HepG2 (cell line): ENCODE data around the gene ADH1C. TPM values are rescaled to one million over a fixed set of nuclear protein-coding genes. Genes with fewer than 3 reads are reported as not detected.

Experiments
- ATAC-seq: fragments of 200-7000 bp; cut with Tn5 transposase; 3 replicates; pipeline ENCODE4 v1.9.1; 2020; ENCODE audit warnings: mild to moderate bottlenecking, moderate library complexity
- BruUV-seq: library from RNA; stranded (reverse); fragments of 400-500 nt; replicated peaks from 2 replicates; lab custom pipeline; 2021; lab: Mats Ljungman, UMichigan
- CTCF ChIA-PET: fragments of 300-600 bp; formaldehyde crosslinking; extraction: SDS; loops from one replicate; lab custom pipeline; 2021; ENCODE audit warnings: low total read pairs, inconsistent platforms, low intra/inter-chr PET ratio; lab: Yijun Ruan, JAX
- POLR2A ChIA-PET: fragments of 350-600 bp; sonication (Branson Sonifier 250); formaldehyde crosslinking; loops from one replicate; lab custom pipeline; 2020; ENCODE audit warnings: antibody characterized with exemption, inconsistent platforms; lab: Yijun Ruan, JAX
- DNase-seq: peaks from one replicate; pipeline ENCODE4 v3.0.0-alpha.2; 2015; ENCODE audit warnings: low spot score
- FAIRE-seq: peaks from 3 replicates; lab custom pipeline; 2011; peaks lifted over from hg19 to GRCh38; lab: Jason Lieb, UNC
- H2AFZ ChIP-seq: one replicate; pipeline ENCODE4 v1.6.1; 2011; ENCODE audit warnings: low read length, inconsistent platforms
- H3K27ac ChIP-seq: fragments of 300-600 bp; 3 replicates; pipeline ENCODE4 v1.8.0; 2011; ENCODE audit warnings: mixed run types, mild to moderate bottlenecking, mixed read lengths, low read length, inconsistent platforms; ENCODE audit not compliant: insufficient read depth; ENCODE audit errors: extremely low read length
- H3K27me3 ChIP-seq, 2 experiments: fragments of 200-600 bp in 1 of 2; 2 replicates in 1 of 2; 3 replicates in 1 of 2; pipeline versions ENCODE4 v1.6.0 to v1.8.0; 2011; ENCODE audit warnings: low read length in 2 of 2, mild to moderate bottlenecking in 2 of 2, moderate library complexity in 2 of 2, inconsistent platforms in 1 of 2; ENCODE audit not compliant: insufficient read depth in 2 of 2, control insufficient read depth in 1 of 2
- H3K36me3 ChIP-seq, 2 experiments: fragments of 200-600 bp in 1 of 2; replicated peaks in 1 of 2; 2 replicates in 1 of 2; 3 replicates in 1 of 2; pipeline versions ENCODE4 v1.5.1 to v1.8.0; 2011; ENCODE audit warnings: low read length in 2 of 2, inconsistent platforms in 1 of 2; ENCODE audit not compliant: insufficient read depth in 2 of 2, control insufficient read depth in 1 of 2
- H3K4me1 ChIP-seq: 2 replicates; pipeline ENCODE4 v1.5.1; 2012; ENCODE audit warnings: low read length, inconsistent platforms; ENCODE audit not compliant: insufficient read depth
- H3K4me2 ChIP-seq: 2 replicates; pipeline ENCODE4 v1.6.0; 2011; ENCODE audit warnings: low read depth, low read length, inconsistent platforms
- H3K4me3 ChIP-seq, 3 experiments: fragments of 200-600 bp in 1 of 3; sonication (generic), shearing (Covaris generic) in 1 of 3; replicated peaks in 1 of 3; 2 replicates each; pipeline ENCODE4 v1.5.1; 2011 to 2016; ENCODE audit warnings: low read length in 3 of 3, inconsistent platforms in 2 of 3, low read depth in 2 of 3, mild to moderate bottlenecking in 2 of 3, control low read depth in 1 of 3, mixed read lengths in 1 of 3; ENCODE audit not compliant: insufficient read depth in 1 of 3
- H3K79me2 ChIP-seq: one replicate; pipeline ENCODE4 v1.6.1; 2011; ENCODE audit warnings: low read length, inconsistent platforms; ENCODE audit not compliant: insufficient read depth
- H3K9ac ChIP-seq: 2 replicates; pipeline ENCODE4 v1.6.0; 2011; ENCODE audit warnings: mild to moderate bottlenecking, low read depth, low read length, inconsistent platforms; ENCODE audit not compliant: insufficient read depth
- H3K9me3 ChIP-seq: 2 replicates; pipeline ENCODE4 v1.5.1; 2012; ENCODE audit warnings: mild to moderate bottlenecking, low read length
- H4K20me1 ChIP-seq: 2 replicates; pipeline ENCODE4 v1.6.0; 2011; ENCODE audit warnings: inconsistent platforms, mild to moderate bottlenecking, low read length, moderate library complexity; ENCODE audit not compliant: insufficient read depth
- GABPA ChIP-seq, 2 experiments: IDR thresholded peaks; 2 replicates each; pipeline ENCODE4 v1.6.1; 2011 to 2016; ENCODE audit warnings: low read depth in 2 of 2, low read length in 1 of 2, missing biosample characterization in 1 of 2, missing genetic modification characterization in 1 of 2
- HNF4A ChIP-seq: sonication (generic); formaldehyde crosslinking; IDR thresholded peaks from 2 replicates; pipeline ENCODE4 v1.4.0; 2020; ENCODE audit warnings: missing genetic modification reagents
- IRF2 ChIP-seq: IDR thresholded peaks from 2 replicates; pipeline ENCODE4 v1.6.1; 2018; ENCODE audit warnings: missing genetic modification reagents, missing compliant biosample characterization
- JDP2 ChIP-seq: sonication (generic); formaldehyde crosslinking; IDR thresholded peaks from 2 replicates; pipeline ENCODE4 v1.8.1; 2022; ENCODE audit warnings: missing genetic modification reagents, borderline replicate concordance
- KLF11 ChIP-seq: IDR thresholded peaks from 2 replicates; pipeline ENCODE4 v1.6.1; 2016; ENCODE audit warnings: missing compliant biosample characterization
- ZMYM2 ChIP-seq: sonication (generic); formaldehyde crosslinking; IDR thresholded peaks from 2 replicates; pipeline ENCODE4 v1.8.0; 2022; ENCODE audit warnings: mild to moderate bottlenecking, missing genetic modification reagents
- ZNF326 ChIP-seq: sonication (generic); formaldehyde crosslinking; IDR thresholded peaks from 2 replicates; pipeline ENCODE4 v1.4.0; 2020; ENCODE audit warnings: missing genetic modification reagents, borderline replicate concordance
- ZNF629 ChIP-seq: sonication (generic); formaldehyde crosslinking; conservative IDR thresholded peaks from 2 replicates; pipeline ENCODE4 v1.5.0; 2020; ENCODE audit warnings: missing genetic modification reagents
- WGBS: methylation state at CpG from one replicate; pipeline ENCODE4 v1.1.6; 2017; ENCODE audit warnings: low lambda C conversion rate; 5-methylcytosine and 5-hydroxymethylcytosine counted together
- in situ Hi-C: cut with HindIII; loops from 2 replicates; pipeline ENCODE4 v1.10.0; 2017; ENCODE audit warnings: low pct_unique_long_range_greater_than_20kb; ENCODE audit not compliant: extremely low pct_ligation_motif_present
- intact Hi-C: fragments of 100-400 bp; cut with micrococcal nuclease; formaldehyde crosslinking; loops from one replicate; pipeline ENCODE4 v1.10.0; 2022; ENCODE audit not compliant: unreplicated experiment
- polyA plus RNA-seq, 8 experiments: library from polyadenylated mRNA; depleted of rRNA in 3 of 8; stranded (reverse) in 7 of 8; unstranded in 1 of 8; fragments of >200 nt; fragmentation: Illumina TruSeq in 4 of 8; extraction: Trizol in 4 of 8; gene quantifications; 2 replicates each; pipeline versions ENCODE4 v1.2.1 to v1.2.3, GENCODE V29; 2011 to 2016; ENCODE audit warnings: low read depth in 4 of 8, missing spikeins in 1 of 8, mixed read lengths in 1 of 8; ENCODE audit not compliant: insufficient read depth in 1 of 8
- total RNA-seq, 5 experiments: library from RNA; depleted of rRNA; stranded (reverse); fragments of >200 nt; fragmentation: Illumina TruSeq; extraction: Trizol; gene quantifications; 2 replicates each; pipeline ENCODE4 v1.2.3, GENCODE V29; 2016; ENCODE audit warnings: low read depth in 1 of 5
- TF ChIP-seq, protein P1 (sequence below): sonication (generic); formaldehyde crosslinking; IDR thresholded peaks from 2 replicates; pipeline ENCODE4 v1.4.0; 2020; ENCODE audit warnings: missing genetic modification reagents, borderline replicate concordance
- TF ChIP-seq, protein P2 (sequence below): sonication (generic); formaldehyde crosslinking; IDR thresholded peaks from 2 replicates; pipeline ENCODE4 v1.8.0; 2022; ENCODE audit warnings: mild to moderate bottlenecking, missing genetic modification reagents; ENCODE audit not compliant: insufficient replicate concordance
- TF ChIP-seq, protein P3 (sequence below): sonication (generic); formaldehyde crosslinking; conservative IDR thresholded peaks from 2 replicates; pipeline ENCODE4 v1.5.0; 2020; ENCODE audit warnings: missing genetic modification reagents

Gene ADH1C
- total and polyA plus RNA-seq, 2 of the 13 experiments (the other 11 are each of a cell fraction or from before 2014, with no cell fraction given) = not detected

DNA sequence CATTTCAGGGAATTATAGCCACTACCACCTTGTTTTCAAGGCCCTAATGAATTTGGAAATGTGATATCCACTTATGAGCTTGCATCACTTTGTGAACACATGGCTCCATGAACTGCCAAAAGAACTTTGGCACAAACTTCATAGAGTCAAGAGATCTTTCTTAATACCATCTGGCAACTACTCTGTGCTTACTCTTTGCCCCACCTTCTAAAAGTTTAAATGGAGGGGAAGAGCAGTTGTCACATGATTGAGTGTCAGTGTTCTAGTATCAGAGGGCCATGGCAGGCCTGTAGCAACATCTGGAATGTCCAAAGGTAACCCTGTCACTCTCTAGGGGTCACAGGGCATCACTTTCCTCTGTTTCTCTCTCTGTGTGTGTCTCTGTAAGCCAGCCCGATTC lies 28.8 kb downstream of the ADH1C start (continued):
- TF ChIP-seq, protein P1, sequence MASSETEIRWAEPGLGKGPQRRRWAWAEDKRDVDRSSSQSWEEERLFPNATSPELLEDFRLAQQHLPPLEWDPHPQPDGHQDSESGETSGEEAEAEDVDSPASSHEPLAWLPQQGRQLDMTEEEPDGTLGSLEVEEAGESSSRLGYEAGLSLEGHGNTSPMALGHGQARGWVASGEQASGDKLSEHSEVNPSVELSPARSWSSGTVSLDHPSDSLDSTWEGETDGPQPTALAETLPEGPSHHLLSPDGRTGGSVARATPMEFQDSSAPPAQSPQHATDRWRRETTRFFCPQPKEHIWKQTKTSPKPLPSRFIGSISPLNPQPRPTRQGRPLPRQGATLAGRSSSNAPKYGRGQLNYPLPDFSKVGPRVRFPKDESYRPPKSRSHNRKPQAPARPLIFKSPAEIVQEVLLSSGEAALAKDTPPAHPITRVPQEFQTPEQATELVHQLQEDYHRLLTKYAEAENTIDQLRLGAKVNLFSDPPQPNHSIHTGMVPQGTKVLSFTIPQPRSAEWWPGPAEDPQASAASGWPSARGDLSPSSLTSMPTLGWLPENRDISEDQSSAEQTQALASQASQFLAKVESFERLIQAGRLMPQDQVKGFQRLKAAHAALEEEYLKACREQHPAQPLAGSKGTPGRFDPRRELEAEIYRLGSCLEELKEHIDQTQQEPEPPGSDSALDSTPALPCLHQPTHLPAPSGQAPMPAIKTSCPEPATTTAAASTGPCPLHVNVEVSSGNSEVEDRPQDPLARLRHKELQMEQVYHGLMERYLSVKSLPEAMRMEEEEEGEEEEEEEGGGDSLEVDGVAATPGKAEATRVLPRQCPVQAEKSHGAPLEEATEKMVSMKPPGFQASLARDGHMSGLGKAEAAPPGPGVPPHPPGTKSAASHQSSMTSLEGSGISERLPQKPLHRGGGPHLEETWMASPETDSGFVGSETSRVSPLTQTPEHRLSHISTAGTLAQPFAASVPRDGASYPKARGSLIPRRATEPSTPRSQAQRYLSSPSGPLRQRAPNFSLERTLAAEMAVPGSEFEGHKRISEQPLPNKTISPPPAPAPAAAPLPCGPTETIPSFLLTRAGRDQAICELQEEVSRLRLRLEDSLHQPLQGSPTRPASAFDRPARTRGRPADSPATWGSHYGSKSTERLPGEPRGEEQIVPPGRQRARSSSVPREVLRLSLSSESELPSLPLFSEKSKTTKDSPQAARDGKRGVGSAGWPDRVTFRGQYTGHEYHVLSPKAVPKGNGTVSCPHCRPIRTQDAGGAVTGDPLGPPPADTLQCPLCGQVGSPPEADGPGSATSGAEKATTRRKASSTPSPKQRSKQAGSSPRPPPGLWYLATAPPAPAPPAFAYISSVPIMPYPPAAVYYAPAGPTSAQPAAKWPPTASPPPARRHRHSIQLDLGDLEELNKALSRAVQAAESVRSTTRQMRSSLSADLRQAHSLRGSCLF = no peak
- TF ChIP-seq ZMYM2 (CRISPR knock-in tag) = no peak
- no peak for TF ChIP-seq JDP2 (CRISPR knock-in tag)
- TF ChIP-seq HNF4A (CRISPR knock-in tag) = no peak

DNA sequence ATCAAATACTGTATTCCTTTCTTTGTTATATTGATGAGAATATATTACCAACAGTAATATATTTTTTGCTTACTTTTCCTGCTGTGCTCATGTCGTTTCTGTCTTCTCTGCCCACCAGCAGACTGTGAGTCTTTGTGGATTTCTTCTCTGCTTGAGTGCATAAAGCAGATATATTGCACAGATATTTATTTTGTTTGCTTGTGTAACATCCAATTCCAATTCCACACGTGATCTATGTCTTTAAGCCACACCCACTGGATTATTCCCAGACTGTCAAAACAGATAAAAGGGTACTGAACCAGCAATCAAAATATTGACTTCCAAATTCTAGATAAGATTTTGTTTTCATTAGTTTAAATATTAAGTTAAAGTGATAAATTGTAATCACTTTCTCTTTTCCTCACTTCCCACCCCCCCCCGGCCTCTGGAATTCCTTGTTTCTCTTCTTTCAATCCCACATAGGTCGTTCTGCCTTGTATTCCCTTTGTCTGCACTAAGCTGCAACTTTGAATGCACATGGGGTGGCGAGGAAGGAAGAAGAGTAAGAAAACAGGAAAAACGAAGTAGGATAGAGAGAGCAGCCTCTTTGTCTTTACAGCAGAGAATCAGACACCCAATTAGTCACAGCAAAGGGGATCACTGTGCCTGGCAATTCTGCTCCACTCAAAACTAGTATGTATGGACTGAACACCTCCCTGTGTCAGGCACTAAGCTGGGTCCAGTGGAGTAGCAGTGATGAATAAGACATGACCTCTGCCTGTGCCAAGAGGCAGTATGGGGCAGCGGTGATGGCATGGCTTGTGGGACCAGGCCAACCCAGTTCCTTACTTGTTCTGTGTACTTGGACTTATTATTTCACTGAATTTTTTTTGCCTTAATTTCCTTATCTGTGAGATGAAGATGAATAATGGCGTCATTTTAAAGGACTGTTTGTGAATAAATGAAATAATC lies 31.0 kb downstream of the ADH1C start, which contains the start of gene ADH1B:
TSS of gene ADH1B (minus strand) at position 161 of the 951 bp plus-strand sequence. CDS start at position 91, 70 bp downstream.
- Histone ChIP-seq H4K20me1 (no peaks in the 10 kb centered on the region), H3K4me2 (peak within 1 kb of the TSS; percentile 30), H3K36me3 (no peaks in the 10 kb centered on the region), H3K9ac (no peak within 1 kb of the TSS), H2AFZ (no peak within 1 kb of the TSS), H3K27ac (no peak within 1 kb of the TSS), H3K79me2 (no peaks in the 10 kb centered on the region), H3K4me1 (0 out of 2 replicates have a peak, but pooled peaks cover 7% of the 10 kb centered on the region), H3K4me3 (no peak within 1 kb of the TSS), H3K27me3 (no peaks in the 10 kb centered on the region), H3K9me3 (0 out of 2 replicates have a peak, but pooled peaks cover 6% of the 10 kb centered on the region)
- ChIA-PET POLR2A (no interaction called here), CTCF (no interaction called here)
- no peak for DNase-seq
- no TSS peak for BruUV-seq
- in situ Hi-C loops (no loop called here), intact Hi-C loops (no loop called here)
- 23% methylated on average over 8 of the region's 8 CpGs for WGBS
- TF ChIP-seq, protein P2, sequence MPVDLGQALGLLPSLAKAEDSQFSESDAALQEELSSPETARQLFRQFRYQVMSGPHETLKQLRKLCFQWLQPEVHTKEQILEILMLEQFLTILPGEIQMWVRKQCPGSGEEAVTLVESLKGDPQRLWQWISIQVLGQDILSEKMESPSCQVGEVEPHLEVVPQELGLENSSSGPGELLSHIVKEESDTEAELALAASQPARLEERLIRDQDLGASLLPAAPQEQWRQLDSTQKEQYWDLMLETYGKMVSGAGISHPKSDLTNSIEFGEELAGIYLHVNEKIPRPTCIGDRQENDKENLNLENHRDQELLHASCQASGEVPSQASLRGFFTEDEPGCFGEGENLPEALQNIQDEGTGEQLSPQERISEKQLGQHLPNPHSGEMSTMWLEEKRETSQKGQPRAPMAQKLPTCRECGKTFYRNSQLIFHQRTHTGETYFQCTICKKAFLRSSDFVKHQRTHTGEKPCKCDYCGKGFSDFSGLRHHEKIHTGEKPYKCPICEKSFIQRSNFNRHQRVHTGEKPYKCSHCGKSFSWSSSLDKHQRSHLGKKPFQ (CRISPR knock-in tag) = no peak
- no peak for TF ChIP-seq IRF2 (CRISPR knock-in tag)
- no peak for TF ChIP-seq ZNF326
- TF ChIP-seq, protein P3, sequence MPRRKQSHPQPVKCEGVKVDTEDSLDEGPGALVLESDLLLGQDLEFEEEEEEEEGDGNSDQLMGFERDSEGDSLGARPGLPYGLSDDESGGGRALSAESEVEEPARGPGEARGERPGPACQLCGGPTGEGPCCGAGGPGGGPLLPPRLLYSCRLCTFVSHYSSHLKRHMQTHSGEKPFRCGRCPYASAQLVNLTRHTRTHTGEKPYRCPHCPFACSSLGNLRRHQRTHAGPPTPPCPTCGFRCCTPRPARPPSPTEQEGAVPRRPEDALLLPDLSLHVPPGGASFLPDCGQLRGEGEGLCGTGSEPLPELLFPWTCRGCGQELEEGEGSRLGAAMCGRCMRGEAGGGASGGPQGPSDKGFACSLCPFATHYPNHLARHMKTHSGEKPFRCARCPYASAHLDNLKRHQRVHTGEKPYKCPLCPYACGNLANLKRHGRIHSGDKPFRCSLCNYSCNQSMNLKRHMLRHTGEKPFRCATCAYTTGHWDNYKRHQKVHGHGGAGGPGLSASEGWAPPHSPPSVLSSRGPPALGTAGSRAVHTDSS (CRISPR knock-in tag) = no peak
- TF ChIP-seq GABPA (IDR thresholded peaks at IDR 0.05; ENCODE audit: low read depth, low read length) = no peak
- no peak for TF ChIP-seq GABPA (CRISPR knock-in tag; IDR thresholded peaks at IDR 0.05; ENCODE audit: low read depth)
- no peak for TF ChIP-seq KLF11 (CRISPR knock-in tag)
- TF ChIP-seq ZNF629 (CRISPR knock-in tag) = no peak
- ATAC-seq = no peak
- no peak for FAIRE-seq
